Gastrocnemius medialis (tissue), 4 donors: ENCODE results near the gene SAMD7. TPM values are rescaled to one million over a fixed set of nuclear protein-coding genes. Genes with fewer than 3 reads are reported as not detected.

ENCODE experiments used
- ATAC-seq, 2 donors: fragments of 150-250 bp; one replicate each; pipeline ENCODE4 v1.9.1; 2016
- DNase-seq, 2 donors: peaks; one replicate each; pipeline ENCODE4 v3.0.0-alpha.2; 2019
- H3K27ac ChIP-seq, 4 donors: fragments of 200-600 bp; sonication (generic); 1 replicate in 1 of 4; 2 replicates in 3 of 4; pipeline ENCODE4 v1.5.1; 2016 to 2018; ENCODE audit warnings: mild to moderate bottlenecking in 2 of 4, moderate library complexity in 1 of 4
- H3K27me3 ChIP-seq, 3 donors: fragments of 200-600 bp; sonication (generic) in 2 of 3; 1 replicate in 1 of 3; 2 replicates in 2 of 3; pipeline versions ENCODE4 v1.5.1 to v1.6.0; 2016 to 2019; ENCODE audit warnings: mild to moderate bottlenecking in 1 of 3, moderate library complexity in 1 of 3
- H3K36me3 ChIP-seq, 2 donors: fragments of 200-600 bp; sonication (generic) in 1 of 2; one replicate each; pipeline ENCODE4 v1.5.1; 2017 to 2018
- H3K4me1 ChIP-seq, 2 donors: fragments of 200-600 bp; sonication (generic) in 1 of 2; one replicate each; pipeline ENCODE4 v1.5.1; 2016 to 2017; ENCODE audit warnings: mild to moderate bottlenecking in 2 of 2
- H3K4me3 ChIP-seq, 4 donors: fragments of 200-600 bp; sonication (generic) in 3 of 4; 1 replicate in 1 of 4; 2 replicates in 3 of 4; pipeline ENCODE4 v1.5.1; 2016 to 2019; ENCODE audit warnings: mild to moderate bottlenecking in 2 of 4
- H3K9me3 ChIP-seq, 3 donors: fragments of 200-600 bp; sonication (generic) in 2 of 3; 1 replicate in 1 of 3; 2 replicates in 2 of 3; pipeline ENCODE4 v1.5.1; 2016 to 2019
- CTCF ChIP-seq, 5 experiments: fragments of 450-650 bp in 3 of 5; fragments of 200-600 bp in 2 of 5; sonication (generic) in 2 of 5; IDR thresholded peaks in 4 of 5; conservative IDR thresholded peaks in 1 of 5; 1 replicate in 4 of 5; 2 replicates in 1 of 5; pipeline ENCODE4 v1.5.1; 2016 to 2019; ENCODE audit warnings: antibody characterized with exemption in 5 of 5, mild to moderate bottlenecking in 3 of 5, moderate library complexity in 3 of 5
- POLR2A ChIP-seq, 2 donors: fragments of 450-650 bp; IDR thresholded peaks; one replicate each; pipeline ENCODE4 v1.6.1; 2017; ENCODE audit warnings: antibody characterized with exemption in 2 of 2, mild to moderate bottlenecking in 2 of 2, moderate library complexity in 2 of 2
- in situ Hi-C, 4 donors: fragments of 200-750 bp; cut with MboI; loops; one replicate each; pipeline versions ENCODE4 v1.15.0 to v1.8.0; 2017; ENCODE audit warnings: low sequenced_read_pairs in 4 of 4
- intact Hi-C: fragments of 100-400 bp; cut with DNase I; formaldehyde crosslinking; loops from one replicate; pipeline ENCODE4 v1.15.1; 2023; ENCODE audit warnings: low total_unique reads
- total RNA-seq, 4 donors: library from RNA; depleted of rRNA; stranded (reverse); fragments of >200 nt; gene quantifications; one replicate each; pipeline versions ENCODE4 v1.1.0 to v1.2.3, GENCODE V29; 2016

The SAMD7 gene
- total RNA-seq, 4 donors from 2014 or later, result not detected

- Histone ChIP-seq H3K36me3 (no peaks in the 10 kb centered on the region), H3K4me1 (no peaks in the 10 kb centered on the region), H3K27ac (no peak overlapping the region), H3K9me3 (no peaks in the 10 kb centered on the region), H3K4me3 (no peak overlapping the region), H3K27me3 (no peaks in the 10 kb centered on the region)
- DNase-seq (no peak), ATAC-seq (no peak)
- TF ChIP-seq POLR2A (IDR thresholded peaks at IDR 0.05) (no peak), CTCF (IDR thresholded peaks at IDR 0.05 in 4 of 5, conservative IDR thresholded peaks at IDR 0.05 in 1 of 5) (no peak)
- intact Hi-C loops, result no loop called here
- in situ Hi-C loops, result no loop called here
These were observed 43.7 kb upstream of the SAMD7 start for GRCh38 chr3:169867584-169868210.

GRCh38 chr3:169868369-169868768 is 43.0 kb upstream of the SAMD7 start:
- in situ Hi-C loops, result no loop called here

GRCh38 chr3:169869484-169870220 is 41.7 kb upstream of the SAMD7 start, which contains the start of gene LRRC31:
TSS of gene LRRC31 (minus strand) at chr3:169869935. CDS start at chr3:169869807, 128 bp downstream.
- Histone ChIP-seq H3K27me3 (no peaks in the 10 kb centered on the region), H3K4me3 (no peak within 1 kb of the TSS), H3K27ac (no peak within 1 kb of the TSS), H3K4me1 (no peaks in the 10 kb centered on the region), H3K9me3 (no peaks in the 10 kb centered on the region), H3K36me3 (no peaks in the 10 kb centered on the region)
- ATAC-seq (no peak), DNase-seq (no peak)
- intact Hi-C loops (no loop called here), in situ Hi-C loops (no loop called here)
- TF ChIP-seq CTCF (IDR thresholded peaks at IDR 0.05 in 4 of 5, conservative IDR thresholded peaks at IDR 0.05 in 1 of 5), result no peak
- TF ChIP-seq POLR2A (IDR thresholded peaks at IDR 0.05), result no peak

More at GRCh38 chr3:169868369-169868768, 43.0 kb upstream of the SAMD7 start:
- TF ChIP-seq CTCF (IDR thresholded peaks at IDR 0.05 in 4 of 5, conservative IDR thresholded peaks at IDR 0.05 in 1 of 5), result no peak
- no peak for TF ChIP-seq POLR2A (IDR thresholded peaks at IDR 0.05)
- H3K27me3 ChIP-seq, result no peaks in the 10 kb centered on the region
- H3K27ac ChIP-seq, result no peak overlapping the region
- no peaks in the 10 kb centered on the region for H3K9me3 ChIP-seq
- no peak for DNase-seq
- no peak for ATAC-seq
- H3K4me1 ChIP-seq, result no peaks in the 10 kb centered on the region
- intact Hi-C loops, result no loop called here
- H3K36me3 ChIP-seq, result no peaks in the 10 kb centered on the region
- H3K4me3 ChIP-seq, result no peak overlapping the region

GRCh38 chr3:169871129-169871886 is 40.1 kb upstream of the SAMD7 start:
- ATAC-seq (no peak), DNase-seq (no peak)
- intact Hi-C loops, result no loop called here
- no peaks in the 10 kb centered on the region for H3K27me3 ChIP-seq
- in situ Hi-C loops, result no loop called here
- H3K27ac ChIP-seq, result no peak overlapping the region
- no peak overlapping the region for H3K4me3 ChIP-seq
- H3K36me3 ChIP-seq, result no peaks in the 10 kb centered on the region
- H3K4me1 ChIP-seq, result no peaks in the 10 kb centered on the region
- TF ChIP-seq POLR2A (IDR thresholded peaks at IDR 0.05) (no peak), CTCF (IDR thresholded peaks at IDR 0.05 in 4 of 5, conservative IDR thresholded peaks at IDR 0.05 in 1 of 5) (no peak)
- H3K9me3 ChIP-seq, result no peaks in the 10 kb centered on the region
